HEK293T (cell line): ENCODE measurements around the gene RASA3.
"Not testable (repeated sequence)": the region's sequence is repeated elsewhere in the genome, so short reads cannot be mapped to it uniquely, and the experiment has no call there.

ENCODE experiments used
- CTCF ChIA-PET: fragments of 350-600 bp; formaldehyde crosslinking; extraction: SDS; loops from one replicate; lab custom pipeline; 2021; ENCODE audit warnings: antibody characterized with exemption, inconsistent platforms; lab: Yijun Ruan, JAX
- POLR2A ChIA-PET: fragments of 350-600 bp; formaldehyde crosslinking; extraction: SDS; loops from one replicate; lab custom pipeline; 2020; ENCODE audit warnings: antibody characterized with exemption, inconsistent platforms; lab: Yijun Ruan, JAX
- DNase-seq: peaks from one replicate; pipeline ENCODE4 v3.0.0; 2012; ENCODE audit warnings: mixed read lengths; ENCODE audit errors: extremely low spot score
- ARNT ChIP-seq: fragments of 450-650 bp; IDR thresholded peaks from 2 replicates; pipeline ENCODE4 v1.6.1; 2017; ENCODE audit warnings: mild to moderate bottlenecking
- BHLHE40 ChIP-seq: fragments of 450-650 bp; IDR thresholded peaks from 2 replicates; pipeline ENCODE4 v1.6.1; 2016; ENCODE audit warnings: mild to moderate bottlenecking, moderate library complexity, borderline replicate concordance
- CTBP1 ChIP-seq: fragments of 450-650 bp; IDR thresholded peaks from 2 replicates; pipeline ENCODE4 v1.6.1; 2016; ENCODE audit warnings: borderline replicate concordance
- ELF4 ChIP-seq: fragments of 450-650 bp; IDR thresholded peaks from 2 replicates; pipeline ENCODE4 v1.6.1; 2017; ENCODE audit warnings: antibody characterized with exemption
- FOXA1 ChIP-seq: fragments of 450-650 bp; IDR thresholded peaks from 2 replicates; pipeline ENCODE4 v1.6.1; 2016; ENCODE audit warnings: mild to moderate bottlenecking
- FOXK2 ChIP-seq: fragments of 450-650 bp; IDR thresholded peaks from 2 replicates; pipeline ENCODE4 v1.6.1; 2016; ENCODE audit warnings: mild to moderate bottlenecking
- FOXM1 ChIP-seq: fragments of 450-650 bp; IDR thresholded peaks from 2 replicates; pipeline ENCODE4 v1.6.1; 2017; ENCODE audit warnings: mild to moderate bottlenecking, borderline replicate concordance
- HDGF ChIP-seq: fragments of 450-650 bp; IDR thresholded peaks from 2 replicates; pipeline ENCODE4 v1.6.1; 2017; ENCODE audit warnings: antibody characterized with exemption, borderline replicate concordance
- L3MBTL2 ChIP-seq: fragments of 450-650 bp; conservative IDR thresholded peaks from 2 replicates; pipeline ENCODE4 v1.6.1; 2016; ENCODE audit warnings: mild to moderate bottlenecking
- LEF1 ChIP-seq: fragments of 450-650 bp; IDR thresholded peaks from 2 replicates; pipeline ENCODE4 v1.6.1; 2017; ENCODE audit warnings: mild to moderate bottlenecking, borderline replicate concordance
- NFRKB ChIP-seq: fragments of 450-650 bp; IDR thresholded peaks from 2 replicates; pipeline ENCODE4 v1.6.1; 2016; ENCODE audit warnings: mild to moderate bottlenecking, moderate library complexity
- SP1 ChIP-seq: fragments of 450-650 bp; IDR thresholded peaks from 2 replicates; pipeline ENCODE4 v1.6.1; 2017
- SUZ12 ChIP-seq: fragments of 450-650 bp; IDR thresholded peaks from 2 replicates; pipeline ENCODE4 v1.6.1; 2016; ENCODE audit warnings: mild to moderate bottlenecking
- TARDBP ChIP-seq: fragments of 450-650 bp; IDR thresholded peaks from 2 replicates; pipeline ENCODE4 v1.6.1; 2016
- ZNF384 ChIP-seq: fragments of 450-650 bp; IDR thresholded peaks from 2 replicates; pipeline ENCODE4 v1.6.1; 2016
- TF ChIP-seq, protein P1 (sequence below): fragments of 450-650 bp; IDR thresholded peaks from 2 replicates; pipeline ENCODE4 v1.6.1; 2016

Gene RASA3

DNA sequence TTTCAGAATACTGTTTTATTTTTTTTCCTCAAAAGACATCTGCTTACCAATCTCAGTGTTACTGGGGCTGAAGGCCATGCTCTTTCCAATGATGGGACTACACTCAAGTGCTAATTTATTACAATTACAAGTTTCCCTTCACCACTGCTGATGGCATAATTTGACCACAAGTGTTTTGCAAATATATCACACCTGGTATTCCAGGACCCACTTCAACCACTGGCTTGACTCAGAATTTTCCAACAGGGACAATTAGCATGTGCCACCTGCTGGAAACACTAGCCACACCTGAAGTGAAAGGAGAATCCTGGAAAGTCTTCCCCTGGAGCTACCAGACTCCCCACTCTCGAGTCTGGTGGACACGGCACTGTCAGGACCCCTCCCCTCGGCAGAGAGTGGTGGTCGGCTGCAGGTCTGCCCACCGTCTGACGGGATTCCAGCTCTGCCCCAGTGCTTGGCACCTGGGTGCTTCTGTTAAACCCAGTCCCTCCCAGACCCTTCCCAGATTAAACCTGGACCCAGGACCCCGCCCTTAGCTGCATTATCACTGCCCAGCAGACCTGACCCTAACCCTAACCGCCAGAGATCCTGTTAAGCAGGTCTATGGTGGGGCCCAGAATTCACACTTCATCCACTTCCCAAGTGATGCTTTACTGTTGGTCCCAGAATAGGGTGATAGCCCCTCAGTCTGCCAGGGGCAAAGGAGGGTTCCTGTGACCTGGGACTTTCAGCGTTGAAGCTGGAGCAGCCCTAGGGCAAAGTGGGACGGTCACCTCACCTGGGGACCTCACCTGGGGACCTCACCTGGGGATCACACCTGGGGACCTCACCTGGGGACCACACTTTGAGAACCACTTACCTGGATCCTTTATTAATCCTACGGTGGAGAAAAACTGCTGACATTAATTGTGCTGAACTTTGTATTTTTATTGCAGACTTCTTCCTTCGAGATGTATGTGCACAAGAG lies 17.6 kb upstream of the RASA3 start:
- CTCF ChIA-PET = no interaction called here
- TF ChIP-seq, protein P1, sequence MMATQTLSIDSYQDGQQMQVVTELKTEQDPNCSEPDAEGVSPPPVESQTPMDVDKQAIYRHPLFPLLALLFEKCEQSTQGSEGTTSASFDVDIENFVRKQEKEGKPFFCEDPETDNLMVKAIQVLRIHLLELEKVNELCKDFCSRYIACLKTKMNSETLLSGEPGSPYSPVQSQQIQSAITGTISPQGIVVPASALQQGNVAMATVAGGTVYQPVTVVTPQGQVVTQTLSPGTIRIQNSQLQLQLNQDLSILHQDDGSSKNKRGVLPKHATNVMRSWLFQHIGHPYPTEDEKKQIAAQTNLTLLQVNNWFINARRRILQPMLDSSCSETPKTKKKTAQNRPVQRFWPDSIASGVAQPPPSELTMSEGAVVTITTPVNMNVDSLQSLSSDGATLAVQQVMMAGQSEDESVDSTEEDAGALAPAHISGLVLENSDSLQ = no peak
- TF ChIP-seq L3MBTL2 (no peak), ELF4 (no peak), CTBP1 (no peak), FOXA1 (no peak), NFRKB (no peak), FOXM1 (no peak), ZNF384 (no peak), TARDBP (no peak)
- POLR2A ChIA-PET = no interaction called here
- DNase-seq = no peak

GRCh38 chr13:114148886-114149285 lies 16.5 kb upstream of the RASA3 start:
- POLR2A ChIA-PET, CTCF ChIA-PET, DNase-seq: not testable (repeated sequence)

DNA sequence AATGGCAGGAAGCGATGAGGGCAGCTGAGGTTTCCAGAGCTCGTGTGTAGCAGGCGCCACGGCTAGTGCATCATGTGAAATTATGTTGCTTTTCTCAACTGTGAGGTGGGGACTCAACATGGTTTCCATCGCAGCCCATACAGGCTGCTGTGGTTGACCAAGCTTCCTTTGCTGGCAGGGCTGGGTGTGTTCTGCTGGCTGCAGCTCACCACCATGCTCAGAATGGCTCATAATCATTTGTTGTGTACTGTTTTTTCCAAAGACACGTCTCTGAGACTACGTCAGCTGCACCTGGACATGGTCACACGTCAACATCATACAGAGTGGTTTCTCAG lies 16.1 kb upstream of the RASA3 start:
- POLR2A ChIA-PET = no interaction called here
- no peak for DNase-seq
- CTCF ChIA-PET = no interaction called here
- TF ChIP-seq FOXM1 (no peak), NFRKB (no peak), HDGF (no peak), ZNF384 (no peak), BHLHE40 (no peak), ARNT (no peak), FOXK2 (no peak), ELF4 (no peak)
- TF ChIP-seq, protein P1 = no peak

- ChIA-PET CTCF (no interaction called here), POLR2A (no interaction called here)
- TF ChIP-seq CTBP1 (no peak), FOXM1 (no peak), ZNF384 (no peak), FOXK2 (no peak), HDGF (no peak), TARDBP (no peak), ELF4 (no peak), ARNT (no peak), FOXA1 (no peak), BHLHE40 (no peak), SP1 (no peak), SUZ12 (no peak), LEF1 (no peak), NFRKB (no peak), L3MBTL2 (no peak)
- TF ChIP-seq, protein P1 = no peak
- no peak for DNase-seq
Observed at GRCh38 chr13:114147803-114148520, 15.5 kb upstream of the RASA3 start.

GRCh38 chr13:114146629-114147028 lies 14.2 kb upstream of the RASA3 start:
- DNase-seq = peak; percentile 26
- CTCF ChIA-PET = no interaction called here

More at GRCh38 chr13:114146629-114147028, 14.2 kb upstream of the RASA3 start:
- no peak for TF ChIP-seq L3MBTL2
- TF ChIP-seq HDGF = no peak
- TF ChIP-seq CTBP1 = no peak
- no peak for TF ChIP-seq SUZ12
- TF ChIP-seq LEF1 = no peak
- TF ChIP-seq NFRKB = no peak
- no peak for TF ChIP-seq TARDBP
- TF ChIP-seq, protein P1 = no peak
- no peak for TF ChIP-seq SP1
- no peak for TF ChIP-seq FOXK2
- TF ChIP-seq BHLHE40 = no peak
- POLR2A ChIA-PET = no interaction called here
